T-helper 2 cell treated with Interferon-gamma antibody and Interleukin-4, amounts not matched to agents 5 μg/mL and 100 μg/mL, for 36 hours (primary cell): Measurements from ENCODE around the gene SSB.
A peak's percentile ranks its signal among the peaks of the same experiment; 100 is the strongest.
"Not testable (repeated sequence)": the region's sequence is repeated elsewhere in the genome, so short reads cannot be mapped to it uniquely, and the experiment has no call there.

Source experiments
- DNase-seq: peaks from one replicate; pipeline ENCODE4 v3.0.0; 2021; ENCODE audit warnings: low spot score
- H3K27ac Mint-ChIP-seq: one replicate; pipeline ENCODE4 v1.8.0; 2021; ENCODE audit warnings: mild to moderate bottlenecking, mixed read lengths
- H3K27me3 Mint-ChIP-seq: one replicate; pipeline ENCODE4 v1.8.0; 2021; ENCODE audit warnings: low read depth, mixed read lengths
- H3K36me3 Mint-ChIP-seq: one replicate; pipeline ENCODE4 v1.8.0; 2021; ENCODE audit warnings: low read depth, mixed read lengths
- H3K4me1 Mint-ChIP-seq: one replicate; pipeline ENCODE4 v1.8.0; 2021; ENCODE audit warnings: low read depth, mixed read lengths
- H3K4me3 Mint-ChIP-seq: one replicate; pipeline ENCODE4 v1.8.0; 2022; ENCODE audit warnings: mild to moderate bottlenecking, moderate library complexity, mixed read lengths
- H3K9me3 Mint-ChIP-seq: one replicate; pipeline ENCODE4 v1.8.0; 2021; ENCODE audit warnings: mixed read lengths

Gene SSB

GRCh38 chr2:169828141-169828811 lies 29.6 kb downstream of the SSB start:
- H3K4me3 Mint-ChIP-seq, result peak overlapping the region; percentile 92
- H3K27ac Mint-ChIP-seq, result peak overlapping the region; percentile 88
- peaks cover 30% of the 10 kb centered on the region for H3K4me1 Mint-ChIP-seq
- H3K27me3 Mint-ChIP-seq, result no peaks in the 10 kb centered on the region
- H3K9me3 Mint-ChIP-seq, result no peaks in the 10 kb centered on the region
- DNase-seq, result peak; percentile 39
- H3K36me3 Mint-ChIP-seq, result peaks cover 12% of the 10 kb centered on the region

- peaks cover 6% of the 10 kb centered on the region for H3K36me3 Mint-ChIP-seq
- H3K4me3 Mint-ChIP-seq, result no peak overlapping the region
- no peaks in the 10 kb centered on the region for H3K27me3 Mint-ChIP-seq
- peaks cover 10% of the 10 kb centered on the region for H3K4me1 Mint-ChIP-seq
- H3K9me3 Mint-ChIP-seq, result no peaks in the 10 kb centered on the region
- no peak for DNase-seq
- H3K27ac Mint-ChIP-seq, result no peak overlapping the region
Measured at GRCh38 chr2:169834401-169834800, 35.7 kb downstream of the SSB start.

- H3K27ac Mint-ChIP-seq, result no peak overlapping the region
- H3K4me1 Mint-ChIP-seq, result peaks cover 2% of the 10 kb centered on the region
- no peak overlapping the region for H3K4me3 Mint-ChIP-seq
- peaks cover 5% of the 10 kb centered on the region for H3K36me3 Mint-ChIP-seq
- H3K27me3 Mint-ChIP-seq, result no peaks in the 10 kb centered on the region
- H3K9me3 Mint-ChIP-seq, result no peaks in the 10 kb centered on the region
- DNase-seq, result no peak
Measured at GRCh38 chr2:169838743-169839489, 40.2 kb downstream of the SSB start.

- H3K27me3 Mint-ChIP-seq, result no peaks in the 10 kb centered on the region
- H3K27ac Mint-ChIP-seq, result no peak overlapping the region
- peaks cover 5% of the 10 kb centered on the region for H3K36me3 Mint-ChIP-seq
- H3K4me1 Mint-ChIP-seq, result peaks cover 2% of the 10 kb centered on the region
- DNase-seq, result no peak
- H3K4me3 Mint-ChIP-seq, result no peak overlapping the region
- H3K9me3 Mint-ChIP-seq, result no peaks in the 10 kb centered on the region
Measured at GRCh38 chr2:169839954-169840746, 41.5 kb downstream of the SSB start.

GRCh38 chr2:169840747-169841142 lies 42.1 kb downstream of the SSB start:
- DNase-seq, result no peak
- Mint-ChIP-seq H3K4me1 (peaks cover 2% of the 10 kb centered on the region), H3K9me3 (no peaks in the 10 kb centered on the region), H3K36me3 (peaks cover 5% of the 10 kb centered on the region), H3K4me3 (no peak overlapping the region), H3K27ac (no peak overlapping the region), H3K27me3 (no peaks in the 10 kb centered on the region)

- not testable (repeated sequence) for H3K36me3 Mint-ChIP-seq, H3K27me3 Mint-ChIP-seq, DNase-seq, H3K27ac Mint-ChIP-seq, H3K9me3 Mint-ChIP-seq, H3K4me3 Mint-ChIP-seq, H3K4me1 Mint-ChIP-seq
Measured at GRCh38 chr2:169841625-169842024, 43.0 kb downstream of the SSB start.

GRCh38 chr2:169845016-169845415 lies 46.3 kb downstream of the SSB start:
- Mint-ChIP-seq H3K9me3 (peaks cover 6% of the 10 kb centered on the region), H3K4me3 (no peak overlapping the region), H3K27me3 (no peaks in the 10 kb centered on the region), H3K36me3 (peaks cover 12% of the 10 kb centered on the region), H3K4me1 (peaks cover 6% of the 10 kb centered on the region), H3K27ac (no peak overlapping the region)
- no peak for DNase-seq

GRCh38 chr2:169848959-169849693 lies 50.5 kb downstream of the SSB start:
- not testable (repeated sequence) for H3K4me1 Mint-ChIP-seq, DNase-seq, H3K9me3 Mint-ChIP-seq, H3K27ac Mint-ChIP-seq, H3K4me3 Mint-ChIP-seq, H3K36me3 Mint-ChIP-seq, H3K27me3 Mint-ChIP-seq

- Mint-ChIP-seq H3K27ac (no peak overlapping the region), H3K4me1 (peaks cover 6% of the 10 kb centered on the region), H3K27me3 (no peaks in the 10 kb centered on the region), H3K4me3 (no peak overlapping the region), H3K9me3 (peaks cover 6% of the 10 kb centered on the region), H3K36me3 (peaks cover 9% of the 10 kb centered on the region)
- DNase-seq, result no peak
Measured at GRCh38 chr2:169849710-169850109, 51.0 kb downstream of the SSB start.

GRCh38 chr2:169853041-169853668 lies 54.5 kb downstream of the SSB start:
- Mint-ChIP-seq H3K27me3 (no peaks in the 10 kb centered on the region), H3K36me3 (peaks cover 14% of the 10 kb centered on the region)

GRCh38 chr2:169855281-169856258 lies 56.9 kb downstream of the SSB start:
- H3K27me3 Mint-ChIP-seq, H3K9me3 Mint-ChIP-seq, DNase-seq, H3K27ac Mint-ChIP-seq, H3K4me1 Mint-ChIP-seq, H3K4me3 Mint-ChIP-seq, H3K36me3 Mint-ChIP-seq: not testable (repeated sequence)

More at GRCh38 chr2:169853041-169853668, 54.5 kb downstream of the SSB start:
- Mint-ChIP-seq H3K27ac (no peak overlapping the region), H3K9me3 (peaks cover 10% of the 10 kb centered on the region), H3K4me1 (peaks cover 6% of the 10 kb centered on the region), H3K4me3 (no peak overlapping the region)
- DNase-seq, result no peak

GRCh38 chr2:169859423-169859822 lies 60.8 kb downstream of the SSB start:
- H3K9me3 Mint-ChIP-seq, result peaks cover 4% of the 10 kb centered on the region
- no peak for DNase-seq
- no peaks in the 10 kb centered on the region for H3K27me3 Mint-ChIP-seq
- peaks cover 8% of the 10 kb centered on the region for H3K36me3 Mint-ChIP-seq
- H3K4me1 Mint-ChIP-seq, result no peaks in the 10 kb centered on the region
- H3K27ac Mint-ChIP-seq, result no peak overlapping the region
- no peak overlapping the region for H3K4me3 Mint-ChIP-seq
